Smooth muscle cell (in vitro differentiated cells): ENCODE data around the gene MAN1B1. TPM values are rescaled to one million over a fixed set of nuclear protein-coding genes. Genes with fewer than 3 reads are reported as not detected.
A peak's percentile ranks its signal among the peaks of the same experiment; 100 is the strongest.

Experiments
- DNase-seq: peaks from one replicate; lab custom pipeline; 2025; ENCODE audit not compliant: unreplicated experiment; lab: John Stamatoyannopoulos, UW
- H2AFZ ChIP-seq: fragments of 200-600 bp; sonication (generic); 2 replicates; pipeline ENCODE4 v1.6.0; 2016; ENCODE audit warnings: antibody characterized with exemption, low read depth, mild to moderate bottlenecking
- H3F3A ChIP-seq: fragments of 200-600 bp; sonication (generic); 2 replicates; pipeline ENCODE4 v1.6.0; 2017; ENCODE audit warnings: antibody characterized with exemption, low read depth
- H3K27ac ChIP-seq: fragments of 200-600 bp; sonication (generic); 2 replicates; pipeline ENCODE4 v1.5.1; 2016; ENCODE audit warnings: low read depth, mild to moderate bottlenecking
- H3K27me3 ChIP-seq: fragments of 200-600 bp; sonication (generic); 2 replicates; pipeline ENCODE4 v1.6.1; 2016; ENCODE audit warnings: low read depth, mild to moderate bottlenecking
- H3K36me3 ChIP-seq: fragments of 200-600 bp; sonication (generic); 2 replicates; pipeline ENCODE4 v1.5.1; 2016; ENCODE audit warnings: low read depth
- H3K4me1 ChIP-seq: fragments of 200-600 bp; sonication (generic); 2 replicates; pipeline ENCODE4 v1.5.1; 2016; ENCODE audit warnings: low read depth
- H3K4me2 ChIP-seq: fragments of 200-600 bp; sonication (generic); 2 replicates; pipeline ENCODE4 v1.6.0; 2016; ENCODE audit warnings: mild to moderate bottlenecking
- H3K4me3 ChIP-seq: fragments of 200-600 bp; sonication (generic); 2 replicates; pipeline ENCODE4 v1.5.1; 2016; ENCODE audit warnings: mild to moderate bottlenecking
- H3K79me2 ChIP-seq: fragments of 200-600 bp; sonication (generic); 2 replicates; pipeline ENCODE4 v1.6.0; 2016; ENCODE audit warnings: low read depth, mild to moderate bottlenecking
- H3K9ac ChIP-seq: fragments of 200-600 bp; sonication (generic); 2 replicates; pipeline ENCODE4 v1.6.0; 2016; ENCODE audit warnings: low read depth
- H3K9me3 ChIP-seq: fragments of 200-600 bp; sonication (generic); replicated peaks from 2 replicates; pipeline ENCODE4 v1.5.1; 2016; ENCODE audit warnings: low read depth
- H4K20me1 ChIP-seq: fragments of 200-600 bp; sonication (generic); 2 replicates; pipeline ENCODE4 v1.6.0; 2016; ENCODE audit warnings: low read depth
- WGBS: methylation state at CpG from one replicate; pipeline ENCODE4 v1.1.7; 2016; ENCODE audit warnings: low lambda C conversion rate; 5-methylcytosine and 5-hydroxymethylcytosine counted together
- polyA plus RNA-seq: library from polyadenylated mRNA; unstranded; fragments of >200 nt; fragmentation: Nextera tagmentation; extraction: Ambion mirVana; gene quantifications from 2 replicates; pipeline ENCODE4 v1.2.1, GENCODE V29; 2016
- total RNA-seq: library from RNA; depleted of rRNA; stranded (reverse); fragments of >200 nt; gene quantifications from 2 replicates; pipeline ENCODE4 v1.2.3, GENCODE V29; 2014
- TF ChIP-seq, protein P1 (sequence below): fragments of 200-600 bp; sonication (generic); IDR thresholded peaks from 2 replicates; pipeline ENCODE4 v1.5.1; 2017; ENCODE audit warnings: borderline replicate concordance, mild to moderate bottlenecking, antibody characterized with exemption; ENCODE audit not compliant: insufficient read depth, poor library complexity, severe bottlenecking

Gene MAN1B1
- total and polyA plus RNA-seq, 2 experiments from 2014 or later = 62.9 to 97.1 TPM

DNA sequence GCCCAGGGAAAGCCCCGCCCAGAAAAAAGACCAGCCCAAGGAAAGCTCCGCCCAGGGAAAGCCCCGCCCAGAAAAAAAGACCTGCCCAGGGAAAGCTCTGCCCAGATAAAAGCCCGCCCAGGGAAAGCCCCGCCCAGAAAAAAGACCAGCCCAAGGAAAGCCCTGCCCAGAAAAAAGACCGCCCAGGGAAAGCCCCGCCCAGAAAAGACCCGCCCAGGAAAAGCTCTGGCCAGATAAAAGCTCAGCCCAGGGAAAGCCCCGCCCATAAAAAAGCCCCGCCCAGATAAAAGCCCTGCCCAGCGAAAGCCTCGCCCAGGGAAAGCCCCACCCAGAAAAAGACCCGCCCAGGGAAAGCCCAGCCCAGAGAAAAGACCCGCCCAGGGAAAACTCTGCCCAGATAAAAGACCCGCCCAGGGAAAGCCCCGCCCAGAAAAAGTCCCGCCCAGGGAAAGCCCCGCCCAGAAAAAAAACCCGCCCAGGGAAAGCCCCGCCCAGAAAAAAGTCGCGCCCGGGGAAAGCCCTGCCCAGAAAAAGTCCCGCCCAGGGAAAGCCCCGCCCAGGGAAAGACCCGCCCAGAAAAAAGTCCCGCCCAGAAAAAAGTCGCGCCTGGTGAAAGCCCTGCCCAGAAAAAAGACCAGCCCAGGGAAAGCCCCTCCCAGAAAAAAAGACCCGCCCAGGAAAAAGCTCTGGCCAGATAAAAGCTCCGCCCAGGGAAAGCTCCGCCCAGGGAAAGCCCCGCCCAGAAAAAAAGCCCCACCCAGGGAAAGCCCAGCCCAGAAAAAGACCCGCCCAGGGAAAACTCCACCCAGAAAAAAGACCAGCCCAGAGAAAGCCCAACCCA is 64.1 kb downstream of the MAN1B1 start:
- Histone ChIP-seq H3K4me3 (no peak overlapping the region), H3K9ac (no peak overlapping the region), H2AFZ (no peak overlapping the region), H3K4me1 (no peaks in the 10 kb centered on the region), H3K79me2 (no peaks in the 10 kb centered on the region), H3K36me3 (no peaks in the 10 kb centered on the region), H3F3A (no peaks in the 10 kb centered on the region), H3K4me2 (no peak overlapping the region), H3K27me3 (peaks cover 8% of the 10 kb centered on the region), H4K20me1 (no peaks in the 10 kb centered on the region), H3K9me3 (no peaks in the 10 kb centered on the region), H3K27ac (no peak overlapping the region)
- TF ChIP-seq, protein P1, sequence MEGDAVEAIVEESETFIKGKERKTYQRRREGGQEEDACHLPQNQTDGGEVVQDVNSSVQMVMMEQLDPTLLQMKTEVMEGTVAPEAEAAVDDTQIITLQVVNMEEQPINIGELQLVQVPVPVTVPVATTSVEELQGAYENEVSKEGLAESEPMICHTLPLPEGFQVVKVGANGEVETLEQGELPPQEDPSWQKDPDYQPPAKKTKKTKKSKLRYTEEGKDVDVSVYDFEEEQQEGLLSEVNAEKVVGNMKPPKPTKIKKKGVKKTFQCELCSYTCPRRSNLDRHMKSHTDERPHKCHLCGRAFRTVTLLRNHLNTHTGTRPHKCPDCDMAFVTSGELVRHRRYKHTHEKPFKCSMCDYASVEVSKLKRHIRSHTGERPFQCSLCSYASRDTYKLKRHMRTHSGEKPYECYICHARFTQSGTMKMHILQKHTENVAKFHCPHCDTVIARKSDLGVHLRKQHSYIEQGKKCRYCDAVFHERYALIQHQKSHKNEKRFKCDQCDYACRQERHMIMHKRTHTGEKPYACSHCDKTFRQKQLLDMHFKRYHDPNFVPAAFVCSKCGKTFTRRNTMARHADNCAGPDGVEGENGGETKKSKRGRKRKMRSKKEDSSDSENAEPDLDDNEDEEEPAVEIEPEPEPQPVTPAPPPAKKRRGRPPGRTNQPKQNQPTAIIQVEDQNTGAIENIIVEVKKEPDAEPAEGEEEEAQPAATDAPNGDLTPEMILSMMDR = no peak
- DNase-seq = no peak
- 55% methylated on average over 19 of the region's 34 CpGs for WGBS

DNA sequence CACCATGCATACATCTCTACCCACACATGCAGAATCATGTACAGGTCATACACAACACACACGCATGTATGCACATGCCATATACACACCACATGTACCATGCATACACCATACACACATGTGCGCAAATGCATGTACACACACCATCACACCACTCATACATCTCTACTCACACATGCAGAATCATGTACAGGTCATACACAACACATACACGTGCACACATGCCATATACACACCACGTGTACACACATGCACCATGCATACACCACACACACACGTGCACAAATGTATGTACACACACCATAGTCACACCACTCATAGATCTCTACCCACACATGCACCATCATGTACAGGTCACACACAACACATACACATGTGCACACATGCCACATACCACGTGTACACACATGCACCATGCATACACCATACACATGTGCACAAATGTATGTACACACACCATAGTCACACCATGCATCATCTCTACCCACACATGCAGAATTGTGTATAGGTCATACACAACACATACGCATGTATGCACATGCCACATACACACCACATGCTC is 66.1 kb downstream of the MAN1B1 start:
- Histone ChIP-seq H3K4me1 (no peaks in the 10 kb centered on the region), H3K27me3 (peaks cover 29% of the 10 kb centered on the region), H3K9ac (no peak overlapping the region), H3K4me2 (no peak overlapping the region), H3K36me3 (no peaks in the 10 kb centered on the region), H2AFZ (no peak overlapping the region), H3K9me3 (no peaks in the 10 kb centered on the region), H4K20me1 (no peaks in the 10 kb centered on the region), H3K79me2 (no peaks in the 10 kb centered on the region), H3K27ac (no peak overlapping the region), H3F3A (no peaks in the 10 kb centered on the region), H3K4me3 (no peak overlapping the region)
- 94% methylated on average over 7 of the region's 7 CpGs for WGBS
- TF ChIP-seq, protein P1 = no peak
- DNase-seq = no peak

DNA sequence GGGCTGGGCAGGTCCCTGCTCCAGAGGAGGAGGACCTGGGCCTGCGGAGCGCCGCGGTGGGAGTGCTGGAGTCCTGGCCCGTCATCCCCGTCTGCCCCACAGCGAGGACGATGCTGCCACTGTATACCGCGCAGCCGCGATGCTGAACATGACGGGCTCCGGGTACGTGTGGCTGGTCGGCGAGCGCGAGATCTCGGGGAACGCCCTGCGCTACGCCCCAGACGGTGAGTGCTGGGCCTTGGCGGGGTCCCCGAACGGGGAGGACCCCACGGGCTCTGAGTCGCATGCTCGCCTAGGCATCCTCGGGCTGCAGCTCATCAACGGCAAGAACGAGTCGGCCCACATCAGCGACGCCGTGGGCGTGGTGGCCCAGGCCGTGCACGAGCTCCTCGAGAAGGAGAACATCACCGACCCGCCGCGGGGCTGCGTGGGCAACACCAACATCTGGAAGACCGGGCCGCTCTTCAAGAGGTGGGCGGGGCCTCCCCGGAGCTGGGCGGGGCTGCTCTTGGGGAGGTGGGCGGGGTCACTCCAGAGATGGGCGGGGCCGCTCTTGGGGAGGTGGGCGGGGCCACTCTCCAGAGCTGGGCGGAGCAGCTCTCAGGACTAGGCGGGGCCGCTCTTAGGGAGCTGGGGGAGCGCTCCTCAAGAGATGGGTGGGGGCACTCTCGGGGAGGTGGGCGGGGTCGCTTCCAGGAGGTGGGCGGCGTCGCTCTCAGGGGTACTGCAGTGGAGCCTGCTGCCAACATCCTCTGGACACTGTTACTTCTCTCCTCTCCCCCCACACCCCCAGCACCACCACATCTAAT is 70.0 kb downstream of the MAN1B1 start:
- Histone ChIP-seq H3K9me3 (no peaks in the 10 kb centered on the region), H3K4me3 (peak overlapping the region; percentile 5), H3K36me3 (no peaks in the 10 kb centered on the region), H3K4me2 (peak overlapping the region; percentile 75), H2AFZ (no peak overlapping the region), H3K79me2 (no peaks in the 10 kb centered on the region), H3F3A (no peaks in the 10 kb centered on the region), H4K20me1 (no peaks in the 10 kb centered on the region), H3K27ac (no peak overlapping the region), H3K4me1 (no peaks in the 10 kb centered on the region), H3K9ac (no peak overlapping the region), H3K27me3 (peaks cover 64% of the 10 kb centered on the region)
- 34% methylated on average over 44 of the region's 65 CpGs for WGBS
- TF ChIP-seq, protein P1 = no peak
- DNase-seq = no peak
